Nucleus accumbens (tissue), 56 donors: ENCODE data around the gene EGLN1.
"Not testable (repeated sequence)": the region's sequence is repeated elsewhere in the genome, so short reads cannot be mapped to it uniquely, and the experiment has no call there.

Source experiments
- DNase-seq, 56 donors: peaks; one replicate each; lab custom pipeline; 2025; lab: John Stamatoyannopoulos, UW

The EGLN1 gene

DNA sequence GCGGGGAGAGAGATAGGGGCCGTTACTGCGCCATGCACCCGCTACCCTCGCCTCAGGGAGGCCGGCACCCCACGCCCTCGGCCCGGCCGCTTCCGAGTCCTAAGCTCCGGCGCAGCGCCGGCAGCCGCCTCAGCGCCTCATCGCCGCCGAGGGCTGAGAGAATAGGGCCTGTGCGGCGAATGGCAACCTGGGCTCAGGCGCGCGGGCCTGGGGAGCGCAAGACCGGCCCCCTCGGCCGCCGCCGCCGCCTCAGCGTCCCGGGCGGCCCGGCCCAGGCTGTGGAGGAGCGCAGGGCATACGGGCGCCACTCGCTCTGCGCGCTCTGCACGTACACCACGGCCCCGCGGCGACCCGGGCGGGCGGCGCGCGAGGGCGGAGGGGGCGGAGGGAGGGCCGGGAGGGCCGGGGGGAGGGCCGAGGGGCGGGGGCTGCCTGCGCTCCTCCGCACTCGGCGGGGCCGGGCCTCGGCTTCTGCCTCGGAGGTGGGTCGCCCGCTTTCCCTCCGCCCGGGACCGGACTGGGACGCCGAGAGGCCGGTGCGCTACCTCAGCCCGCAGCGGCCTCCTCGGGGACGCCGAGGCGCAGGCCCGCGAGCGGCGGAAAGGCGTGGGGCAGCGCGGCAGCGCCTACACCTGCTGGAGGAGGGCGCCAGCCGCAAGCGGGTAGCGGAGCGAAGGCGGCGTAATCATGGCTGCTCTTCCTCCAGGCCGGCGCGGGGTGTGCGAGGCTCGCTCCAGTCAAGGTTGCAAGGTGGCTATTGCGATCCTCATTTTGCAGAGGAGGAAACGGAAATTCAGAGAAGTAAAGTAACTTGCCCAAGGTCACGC is at the start of gene EGLN1:
Gene EGLN1, minus strand, starts transcription at position 317 of the 827 bp plus-strand sequence. CDS start 399 bp downstream, outside the sequence.
- peak in 55 of 56 donors; percentile 19 to 90 (median 74) for DNase-seq

GRCh38 chr1:231471500-231471899 is 49.4 kb upstream of the EGLN1 start:
- not testable (repeated sequence) for DNase-seq

DNA sequence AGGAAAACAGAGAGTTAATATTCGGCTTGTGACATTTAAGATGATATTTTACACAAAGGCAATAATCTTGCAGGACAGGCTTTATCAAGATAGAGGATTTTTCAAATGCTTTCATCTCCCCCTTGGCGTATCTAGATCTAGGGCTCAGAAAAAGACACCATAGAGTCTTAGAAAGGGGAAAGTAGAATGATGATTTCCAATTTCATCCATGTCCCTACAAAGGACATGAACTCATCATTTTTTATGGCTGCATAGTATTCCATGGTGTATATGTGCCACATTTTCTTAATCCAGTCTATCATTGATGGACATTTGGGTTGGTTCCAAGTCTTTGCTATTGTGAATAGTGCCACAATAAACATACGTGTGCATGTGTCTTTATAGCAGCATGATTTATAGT is 48.9 kb upstream of the EGLN1 start:
- DNase-seq, result not testable (repeated sequence)

GRCh38 chr1:231467986-231468385 is 45.9 kb upstream of the EGLN1 start:
- no peak for DNase-seq

DNA sequence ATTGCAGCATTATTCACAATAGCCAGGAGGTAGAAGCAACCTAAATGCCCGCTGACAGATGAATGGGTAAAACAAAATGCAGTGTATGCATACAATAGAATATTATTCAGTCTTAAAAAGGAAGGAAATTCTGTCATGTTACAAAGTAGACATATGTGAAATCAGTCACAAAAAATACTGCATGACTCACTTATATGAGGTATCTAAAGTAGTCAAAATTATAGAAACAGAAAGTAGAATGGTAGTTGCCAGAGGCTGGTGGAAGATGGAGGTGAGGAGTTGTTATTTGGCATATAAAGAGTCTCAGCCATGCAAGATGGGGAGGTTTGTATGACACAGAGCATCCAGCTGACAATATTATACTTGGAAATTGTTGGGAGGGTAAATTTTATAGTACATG is 43.0 kb upstream of the EGLN1 start:
- DNase-seq, result no peak

GRCh38 chr1:231463541-231463940 is 41.5 kb upstream of the EGLN1 start:
- DNase-seq, result no peak

GRCh38 chr1:231460614-231461013 is 38.5 kb upstream of the EGLN1 start:
- no peak for DNase-seq

DNA sequence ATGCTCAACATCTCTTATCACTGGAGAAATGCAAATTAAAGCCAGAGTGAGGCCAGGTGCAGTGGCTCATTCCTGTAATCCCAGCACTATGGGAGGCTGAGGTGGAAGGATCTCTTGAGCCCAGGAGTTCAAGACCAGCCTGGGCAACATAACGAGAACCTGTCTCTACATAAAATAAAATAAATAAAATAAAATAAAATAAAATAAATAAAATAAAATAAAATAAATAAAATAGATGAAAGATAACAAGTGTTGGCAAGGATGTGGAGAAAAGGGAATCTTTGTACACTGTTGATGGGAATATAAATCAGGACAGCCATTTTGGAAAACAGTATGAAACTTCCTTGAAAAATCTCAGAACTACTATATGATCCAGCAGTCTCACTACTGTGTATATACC is 37.4 kb upstream of the EGLN1 start:
- not testable (repeated sequence) for DNase-seq

DNA sequence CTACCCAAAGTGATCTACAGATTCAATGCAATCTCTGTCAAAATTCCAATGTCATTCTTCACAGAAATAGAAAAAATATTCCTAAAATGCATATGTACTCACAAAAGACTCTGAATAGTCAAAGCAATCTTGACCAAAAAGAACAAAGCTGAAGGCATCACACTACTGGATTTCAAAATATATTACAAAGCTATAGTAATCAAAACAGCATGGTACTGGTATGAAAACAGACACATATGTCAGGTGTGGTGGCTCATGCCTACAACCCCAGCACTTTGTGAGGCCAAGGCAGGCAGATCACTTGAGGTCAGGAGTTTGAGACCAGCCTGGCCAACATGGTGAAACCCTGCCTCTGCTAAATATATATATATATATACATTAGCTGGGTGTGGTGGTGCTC is 35.9 kb upstream of the EGLN1 start:
- DNase-seq, result not testable (repeated sequence)

GRCh38 chr1:231454133-231454532 is 32.0 kb upstream of the EGLN1 start:
- not testable (repeated sequence) for DNase-seq

GRCh38 chr1:231446138-231446537 is 24.1 kb upstream of the EGLN1 start:
- DNase-seq, result no peak

GRCh38 chr1:231444059-231444458 is 22.0 kb upstream of the EGLN1 start:
- no peak for DNase-seq

DNA sequence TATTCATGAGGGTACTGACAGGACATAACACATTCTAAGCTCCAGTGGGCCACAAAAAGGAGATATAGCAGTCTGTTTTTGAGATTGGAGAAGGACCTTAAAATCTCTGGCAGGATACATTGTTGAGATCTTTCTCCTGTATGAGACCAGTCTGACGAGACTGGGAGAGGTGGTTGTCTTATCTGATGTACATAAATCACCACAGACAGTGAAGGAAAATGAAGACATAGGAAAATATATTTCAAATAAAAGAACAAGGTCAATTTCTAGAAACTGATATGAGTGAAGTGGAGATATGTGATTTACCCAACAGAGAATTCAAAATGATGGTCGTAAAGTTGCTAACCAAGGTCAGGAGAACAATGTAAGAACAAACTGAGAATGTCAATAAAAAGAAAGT is 21.3 kb upstream of the EGLN1 start:
- no peak for DNase-seq

DNA sequence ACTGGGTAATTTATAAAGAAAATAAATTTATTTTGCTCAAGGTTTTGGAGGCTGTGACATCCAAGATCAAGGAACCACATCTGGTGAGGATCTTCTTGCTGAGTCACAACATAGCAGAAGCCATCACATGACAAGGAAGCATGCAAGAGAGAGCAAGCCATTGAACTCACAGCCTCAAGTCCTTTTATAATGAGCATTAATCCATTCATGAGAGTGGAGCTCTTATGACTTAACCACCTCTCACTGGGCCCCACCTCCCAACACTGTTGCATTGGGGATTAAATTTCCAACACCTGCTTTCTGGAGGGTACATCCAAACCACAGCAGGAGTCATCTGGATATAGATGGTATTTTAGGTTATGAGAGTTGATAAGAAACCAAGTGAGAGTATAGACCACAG is 20.6 kb upstream of the EGLN1 start:
- DNase-seq, result no peak

- DNase-seq, result no peak
Measured at GRCh38 chr1:231432996-231433395, 10.9 kb upstream of the EGLN1 start.

DNA sequence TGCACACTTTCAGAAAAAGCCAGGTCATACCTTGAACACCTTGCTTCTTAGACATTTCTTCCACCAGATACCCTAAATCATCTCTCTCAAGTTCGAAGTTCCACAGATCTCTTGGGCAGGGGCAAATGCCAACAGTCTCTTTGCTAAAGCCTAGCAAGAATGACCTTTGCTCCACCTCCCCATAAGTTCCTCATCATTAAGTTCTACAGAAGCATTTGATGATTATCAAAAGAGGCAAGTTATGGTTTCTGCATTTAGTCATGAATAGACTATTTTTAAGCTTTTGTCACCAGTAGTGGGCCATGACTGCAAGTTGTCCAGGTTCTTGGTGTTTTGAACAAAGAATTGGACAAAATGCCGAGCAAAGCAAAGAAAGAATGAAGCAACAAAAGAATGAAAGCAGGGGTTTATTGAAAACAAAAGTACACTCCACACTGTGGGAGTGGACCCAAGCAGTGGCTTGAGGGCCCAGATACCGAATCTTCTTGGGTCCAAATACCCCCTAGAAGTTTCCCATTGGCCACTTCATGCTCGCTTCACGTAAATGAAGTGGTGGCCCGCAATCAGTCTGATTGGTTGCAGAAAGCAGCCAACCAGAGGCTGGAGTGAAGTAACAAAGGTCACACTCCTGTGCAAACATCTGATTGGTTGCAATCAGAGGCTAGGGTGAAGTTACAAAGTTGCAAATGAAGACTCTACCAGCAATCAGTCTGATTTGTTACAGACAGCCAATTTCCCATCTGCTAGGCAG is 9.8 kb upstream of the EGLN1 start:
- no peak for DNase-seq

DNA sequence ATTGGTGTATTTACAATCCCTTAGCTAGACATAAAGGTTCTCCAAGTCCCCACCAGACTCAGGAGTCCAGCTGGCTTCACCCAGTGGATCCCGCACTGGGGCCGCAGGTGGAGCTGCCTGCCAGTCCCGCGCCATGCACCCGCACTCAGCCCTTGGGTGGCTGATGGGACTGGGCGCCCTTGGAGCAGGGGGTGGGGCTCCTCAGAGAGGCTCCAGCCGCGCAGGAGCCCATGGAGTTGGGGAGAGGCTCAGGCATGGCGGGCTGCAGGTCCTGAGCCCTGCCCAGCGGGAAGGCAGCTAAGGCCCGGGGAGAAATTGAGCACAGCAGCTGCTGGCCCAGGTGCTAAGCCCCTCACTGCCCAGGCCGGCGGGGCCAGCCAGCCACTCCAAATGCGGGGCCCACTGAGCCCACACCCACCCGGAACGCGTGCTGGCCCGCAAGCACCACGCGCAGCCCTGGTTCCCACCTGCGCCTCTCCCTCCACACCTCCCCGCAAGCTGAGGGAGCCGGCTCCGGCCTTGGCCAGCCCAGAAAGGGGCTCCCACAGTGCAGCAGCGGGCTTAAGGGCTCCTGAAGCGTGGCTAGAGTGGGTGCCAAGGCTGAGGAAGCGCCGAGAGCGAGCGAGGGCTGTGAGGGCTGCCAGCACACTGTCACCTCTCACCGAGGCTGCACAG is 8.7 kb upstream of the EGLN1 start:
- not testable (repeated sequence) for DNase-seq

DNA sequence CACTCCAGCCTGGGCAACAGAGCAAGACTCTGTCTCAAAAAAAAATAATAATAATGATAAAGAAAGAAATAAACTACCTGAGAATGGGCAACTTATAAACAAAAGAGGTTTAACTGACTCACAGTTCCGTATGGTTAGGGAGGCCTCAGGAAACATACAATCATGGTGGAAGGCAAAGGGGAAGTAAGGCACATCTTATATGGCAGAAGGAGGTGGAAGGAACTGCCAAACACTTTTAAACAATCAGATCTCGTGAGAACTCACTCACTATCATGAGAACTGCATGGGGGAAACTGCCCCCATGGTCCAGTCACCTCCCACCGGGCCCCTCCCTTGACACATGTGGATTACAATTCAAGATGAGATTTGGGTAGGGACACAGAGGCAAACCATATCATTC is 6.3 kb upstream of the EGLN1 start:
- DNase-seq, result no peak

- DNase-seq, result no peak
Measured at GRCh38 chr1:231424950-231425805, 3.1 kb upstream of the EGLN1 start.

GRCh38 chr1:231423648-231424047 is 1.6 kb upstream of the EGLN1 start:
- no peak for DNase-seq
